GM19023 (cell line): ENCODE data around the gene POLR1A.

Source experiments
- ATAC-seq: cut with Tn5 transposase; IDR thresholded peaks from one replicate; pipeline ENCODE4 v1.9.1; 2021; ENCODE audit warnings: mild to moderate bottlenecking, moderate library complexity; ENCODE audit not compliant: unreplicated experiment

POLR1A gene

GRCh38 chr2:86097114-86097896 lies 8.4 kb downstream of the POLR1A start:
- ATAC-seq: no peak

- no peak for ATAC-seq
These were observed 11.5 kb downstream of the POLR1A start for GRCh38 chr2:86094229-86094628.

DNA sequence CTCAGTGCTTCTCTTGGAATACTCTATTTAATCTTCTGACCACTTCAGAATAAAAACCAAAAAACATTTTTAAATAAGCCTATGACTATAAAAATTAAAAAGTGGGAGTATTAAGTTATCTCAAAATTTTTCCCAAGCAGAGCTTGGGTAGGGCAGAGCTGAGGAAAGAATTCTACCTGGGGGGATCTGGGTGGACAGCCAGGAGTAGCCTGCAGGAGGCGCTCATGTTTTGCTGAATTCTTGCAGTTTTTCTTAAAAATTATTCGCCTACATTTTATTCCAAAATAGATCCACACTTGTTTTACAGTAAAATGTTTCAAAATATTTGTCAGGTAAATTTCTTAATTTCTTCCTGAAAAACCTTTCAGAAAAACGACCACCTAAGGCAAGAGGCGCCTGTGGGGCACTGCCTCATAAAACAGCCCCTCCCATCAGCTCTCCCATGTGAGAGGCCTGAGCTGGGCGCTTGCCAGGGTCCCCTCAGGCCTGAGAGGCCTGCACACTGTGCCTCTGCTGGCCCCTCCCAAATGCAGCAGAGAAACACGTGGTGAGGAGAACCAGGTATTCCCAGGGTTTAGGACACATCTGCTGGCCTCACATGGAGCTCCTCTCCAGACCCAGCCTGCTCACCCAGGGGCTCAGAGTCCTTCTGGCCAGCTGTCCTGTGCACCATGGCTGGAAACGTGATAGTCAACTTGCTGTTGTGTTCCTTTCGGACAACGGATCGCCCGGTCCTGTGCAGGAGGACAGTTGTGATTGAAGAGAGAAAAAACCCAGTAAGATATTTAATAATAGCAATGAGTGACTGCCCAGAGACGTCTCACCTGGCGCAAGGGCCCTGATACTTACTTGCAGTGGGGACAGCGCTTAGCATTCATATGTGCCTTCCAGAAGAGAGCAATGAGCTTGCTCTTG lies 17.5 kb downstream of the POLR1A start:
- no peak for ATAC-seq

- no peak for ATAC-seq
These were observed 22.9 kb downstream of the POLR1A start for GRCh38 chr2:86082756-86083155.

GRCh38 chr2:86081724-86082123 lies 24.0 kb downstream of the POLR1A start:
- ATAC-seq: no peak

DNA sequence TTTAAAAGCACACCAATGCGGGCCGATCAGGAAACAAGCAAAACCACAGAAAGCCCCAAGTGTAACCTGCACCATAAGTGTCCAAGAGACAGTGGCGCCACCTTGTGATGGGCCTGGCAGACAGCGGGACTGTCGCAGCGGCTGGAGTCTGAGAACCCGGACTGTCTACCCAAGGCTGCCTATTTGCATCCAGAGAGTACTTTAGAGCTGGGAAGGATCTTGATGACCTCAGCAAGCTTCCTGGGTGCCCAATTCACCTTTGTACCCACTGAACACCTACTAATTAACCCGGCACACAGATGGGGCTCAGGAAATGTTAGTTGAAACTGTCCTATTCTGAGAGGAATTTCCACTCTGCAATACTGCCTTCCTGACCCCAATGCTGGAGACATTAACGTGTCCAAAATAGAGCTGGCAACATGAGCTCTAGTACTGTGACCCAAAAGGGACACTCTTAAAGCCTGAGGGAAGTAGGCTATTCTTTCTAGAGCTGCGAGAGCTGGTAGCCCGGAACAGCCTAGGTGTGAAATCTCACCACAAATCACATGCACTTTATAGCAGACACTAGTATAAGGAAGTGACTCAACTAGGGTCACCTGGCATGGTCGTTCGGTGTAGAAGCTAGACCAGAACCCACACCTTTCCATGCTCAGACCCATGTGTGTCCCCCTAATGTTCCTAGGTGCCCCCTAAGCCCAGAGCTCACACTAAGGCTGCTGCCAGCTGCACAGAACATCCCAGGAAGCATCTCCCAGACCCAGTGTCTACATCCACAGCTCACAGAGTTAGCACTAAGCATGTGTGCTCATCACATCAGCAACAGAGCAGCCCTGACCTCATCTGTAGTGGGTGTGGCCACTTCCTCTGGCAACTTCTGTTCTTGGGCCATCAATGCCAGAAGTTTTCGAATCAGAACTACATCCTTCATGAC lies 25.4 kb downstream of the POLR1A start:
- peak; percentile 79 for ATAC-seq

DNA sequence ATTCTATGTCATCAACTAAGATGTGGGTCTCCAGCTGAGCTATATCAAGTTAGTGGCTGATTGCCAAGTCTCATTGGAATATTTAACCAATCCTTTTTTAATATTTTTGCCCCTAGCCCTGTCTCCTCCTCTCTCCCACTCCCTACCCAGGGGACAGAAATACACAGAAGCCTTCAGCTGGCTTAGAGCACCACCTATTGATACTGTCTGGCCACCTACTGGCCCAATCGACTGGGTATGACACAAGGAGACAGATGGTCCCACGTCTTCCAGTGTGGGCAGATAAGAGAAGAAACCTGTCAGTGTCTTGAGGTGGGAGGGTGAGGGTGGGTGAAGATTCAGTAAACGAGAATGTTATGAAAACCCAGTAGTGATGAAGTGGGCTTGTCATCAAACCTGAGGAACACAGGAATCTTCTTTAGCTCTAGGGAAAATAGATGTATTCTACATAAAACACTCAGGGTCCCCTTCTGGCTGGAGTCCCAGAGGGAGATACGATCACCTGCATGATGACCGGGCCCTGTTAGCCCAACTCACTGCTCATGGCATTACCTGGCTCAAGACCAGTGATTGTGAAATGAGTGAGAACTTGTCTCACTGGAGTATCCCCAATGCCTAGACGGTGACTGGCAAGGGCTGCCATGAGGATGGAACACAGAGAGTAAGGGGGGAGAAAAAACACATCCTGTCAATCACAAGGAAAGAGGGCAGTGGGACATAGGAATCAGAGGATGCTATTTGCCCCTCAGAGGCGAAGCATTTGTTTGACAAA lies 26.7 kb downstream of the POLR1A start:
- no peak for ATAC-seq

DNA sequence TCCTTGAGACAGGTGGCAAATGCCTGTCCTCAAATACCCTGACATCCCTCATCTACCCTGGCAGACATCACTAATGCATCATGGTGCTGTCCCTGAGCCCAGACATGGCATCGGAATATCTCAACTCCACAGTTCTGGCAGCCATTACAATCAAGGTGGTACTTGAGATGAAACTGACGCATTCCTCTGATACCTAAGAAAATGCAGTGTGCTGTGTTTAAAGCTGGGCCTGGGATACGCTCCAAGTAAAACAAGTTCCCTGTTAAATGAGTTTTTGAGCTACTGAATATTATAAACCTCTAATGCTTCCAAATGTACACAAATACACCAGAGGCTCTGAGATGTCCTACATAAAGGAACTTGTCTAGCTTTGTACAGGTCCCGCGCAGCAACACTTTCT lies 29.8 kb downstream of the POLR1A start:
- ATAC-seq: no peak

DNA sequence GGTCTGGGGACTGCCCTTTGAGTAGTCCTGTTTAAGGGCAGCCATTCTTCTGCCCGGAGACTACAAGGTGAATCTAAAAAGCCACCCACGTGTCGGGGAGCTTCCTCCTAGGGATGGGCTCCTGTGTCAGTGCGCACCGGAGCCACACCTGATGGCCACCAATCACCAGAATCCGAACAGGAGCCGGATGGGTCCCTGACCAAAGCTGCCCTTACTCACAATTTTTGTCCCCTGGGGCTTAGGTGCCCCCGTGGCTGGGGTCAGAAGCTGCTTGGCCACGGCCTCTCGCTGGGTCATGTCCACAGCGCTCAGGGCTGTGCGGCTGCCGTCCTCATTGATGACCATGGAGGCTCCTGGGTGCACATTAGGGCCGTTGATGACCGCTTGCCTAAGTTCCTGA lies 30.9 kb downstream of the POLR1A start:
- no peak for ATAC-seq

DNA sequence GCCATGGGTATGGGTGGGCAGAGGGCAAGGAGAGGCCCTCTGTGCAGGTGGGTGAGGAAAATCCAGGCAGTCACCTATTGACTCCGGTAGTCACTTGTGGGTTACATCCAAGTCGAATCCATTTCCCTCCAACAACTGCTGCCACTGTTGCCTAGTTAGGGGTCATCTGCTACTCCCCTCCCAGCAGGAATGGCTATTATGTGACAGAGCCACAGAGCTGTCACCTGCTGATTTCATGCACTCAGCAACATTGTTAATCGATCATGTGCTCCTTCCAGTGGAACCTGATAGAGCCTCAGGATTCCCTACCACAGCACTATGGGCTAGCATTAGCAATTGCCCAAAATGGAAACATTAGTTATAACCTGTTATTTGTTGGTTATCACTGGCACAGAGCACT lies 31.4 kb downstream of the POLR1A start:
- ATAC-seq: no peak

DNA sequence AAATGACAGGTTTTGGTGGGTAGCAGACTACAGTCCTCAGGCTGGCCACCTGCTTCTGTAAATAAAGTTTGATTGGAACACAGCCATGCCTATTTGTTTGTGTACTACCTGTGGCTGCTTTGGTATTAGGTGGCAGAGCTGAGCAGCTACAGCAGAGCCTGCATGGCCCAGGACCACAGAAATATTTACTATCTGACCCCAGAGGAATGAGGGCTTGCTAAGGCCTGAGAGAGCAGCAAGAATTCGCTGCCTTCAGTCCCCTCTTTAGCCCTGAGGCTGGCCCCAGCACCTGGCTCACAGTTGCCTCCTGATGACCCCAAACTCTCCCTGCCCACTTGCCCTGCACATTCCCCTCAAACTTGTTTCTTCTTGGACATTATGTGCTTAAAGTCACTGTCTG lies 32.5 kb downstream of the POLR1A start:
- ATAC-seq: no peak

- peak; percentile 64 for ATAC-seq
These were observed 33.3 kb downstream of the POLR1A start for GRCh38 chr2:86072271-86072858.

DNA sequence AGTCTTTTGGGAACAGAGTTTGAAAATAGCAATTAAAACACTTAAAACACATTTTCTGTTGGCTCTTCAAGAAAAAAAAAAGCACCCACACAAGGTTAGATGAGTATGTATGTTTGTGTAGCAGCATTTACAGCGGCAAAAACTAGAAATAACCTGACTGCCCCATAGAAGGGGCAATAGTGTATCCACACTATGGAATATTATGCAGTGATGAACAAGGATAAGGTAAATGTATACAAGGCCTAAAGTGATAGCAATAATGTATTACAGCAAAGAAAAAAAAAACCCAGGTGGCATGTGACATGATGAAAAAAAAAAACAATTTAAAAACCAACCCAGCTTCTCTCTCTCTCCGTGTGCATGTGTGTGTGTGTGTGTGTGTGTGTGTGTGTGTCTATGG lies 34.8 kb downstream of the POLR1A start:
- no peak for ATAC-seq

GRCh38 chr2:86069783-86070339 lies 35.8 kb downstream of the POLR1A start:
- ATAC-seq: no peak

DNA sequence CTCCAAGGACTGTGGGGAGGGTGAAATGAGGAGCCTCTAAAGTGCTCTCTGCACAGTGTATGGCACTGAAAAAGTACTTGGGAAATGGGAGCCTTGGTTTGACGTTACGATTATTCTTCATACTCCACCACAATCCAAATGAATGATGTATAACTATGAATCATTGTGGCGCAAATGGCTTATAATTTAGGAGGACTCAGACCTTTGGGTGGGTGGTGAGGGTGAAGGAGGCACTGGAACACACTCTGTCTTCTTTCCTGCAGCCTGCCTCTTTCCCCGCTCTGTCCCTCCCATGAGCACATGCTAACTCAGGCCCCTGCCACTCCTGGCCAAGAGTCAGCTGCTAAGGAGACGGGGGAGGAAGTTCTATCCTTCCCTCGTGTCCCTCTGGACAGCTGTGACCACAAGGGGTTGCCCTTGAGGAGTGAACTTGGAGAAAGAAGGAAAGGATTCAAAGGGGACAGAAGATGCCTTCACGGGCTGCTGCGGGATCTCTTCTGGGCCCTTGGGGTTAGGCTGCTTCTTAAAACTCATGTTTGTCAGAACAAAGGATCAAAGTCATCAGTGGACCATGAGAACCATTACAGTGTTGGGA lies 36.5 kb downstream of the POLR1A start:
- ATAC-seq: no peak

GRCh38 chr2:86068648-86069047 lies 37.0 kb downstream of the POLR1A start:
- no peak for ATAC-seq

GRCh38 chr2:86068136-86068588 lies 37.5 kb downstream of the POLR1A start:
- ATAC-seq: peak; percentile 56

- no peak for ATAC-seq
These were observed 38.8 kb downstream of the POLR1A start for GRCh38 chr2:86066915-86067314.

DNA sequence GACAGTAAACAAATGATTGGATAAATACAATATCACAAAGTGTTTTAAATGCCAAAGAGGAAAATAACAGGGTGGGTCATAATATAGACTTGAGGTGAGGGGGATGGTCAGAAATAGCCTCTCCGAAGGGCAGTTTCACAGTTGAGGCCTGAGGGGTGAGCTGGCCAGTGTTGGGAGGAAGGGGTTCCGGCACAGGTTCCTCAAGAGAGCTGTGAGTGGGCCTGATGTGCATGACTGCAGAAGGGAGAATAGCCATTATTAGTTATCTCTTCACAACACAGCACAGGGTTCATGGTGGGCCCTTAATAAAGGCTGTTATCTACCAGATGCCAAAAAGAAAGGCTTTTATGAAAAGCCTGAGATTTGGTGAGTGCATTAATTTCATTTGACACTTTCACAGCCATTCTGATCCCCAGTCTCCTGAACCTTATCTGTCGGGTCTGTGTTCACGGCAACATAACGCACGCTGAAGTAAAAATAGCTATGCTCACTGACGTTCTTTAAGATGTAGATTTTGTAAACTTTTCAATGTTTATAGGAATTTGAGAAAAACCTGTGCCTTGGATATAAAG lies 39.6 kb downstream of the POLR1A start:
- ATAC-seq: no peak
